HL-60 (cell line): ENCODE results near the gene ARNT2.

ENCODE experiments used
- DNase-seq, 2 experiments: peaks; one replicate each; pipeline ENCODE4 v3.0.0-alpha.2; 2010 to 2020; ENCODE audit warnings: low read depth in 1 of 2, low spot score in 1 of 2
- H3K27ac ChIP-seq: fragments of 250-450 bp; sonication (Bioruptor Pico); replicated peaks from 2 replicates; pipeline ENCODE4 v1.5.1; 2020; ENCODE audit warnings: mild to moderate bottlenecking, moderate library complexity
- H3K27me3 ChIP-seq: fragments of 250-450 bp; sonication (Bioruptor Pico); 2 replicates; pipeline ENCODE4 v1.5.1; 2021; ENCODE audit warnings: mild to moderate bottlenecking, moderate library complexity; ENCODE audit not compliant: insufficient read depth, poor library complexity, severe bottlenecking
- H3K4me3 ChIP-seq: replicated peaks from 2 replicates; pipeline ENCODE4 v1.5.1; 2011; ENCODE audit warnings: mild to moderate bottlenecking, control low read depth, low read length; ENCODE audit not compliant: insufficient read depth
- CTCF ChIP-seq: IDR thresholded peaks from one replicate; pipeline ENCODE4 v1.5.1; 2011; ENCODE audit warnings: low read length, control low read depth, inconsistent platforms; ENCODE audit not compliant: insufficient read depth
- GABPA ChIP-seq: IDR thresholded peaks from 2 replicates; pipeline ENCODE4 v1.6.1; 2012; ENCODE audit warnings: low read depth
- POLR2AphosphoS5 ChIP-seq: IDR thresholded peaks from 2 replicates; pipeline ENCODE4 v1.6.1; 2012; ENCODE audit warnings: low read depth
- REST ChIP-seq: IDR thresholded peaks from 2 replicates; pipeline ENCODE4 v1.6.1; 2012; ENCODE audit warnings: low read depth; ENCODE audit not compliant: insufficient replicate concordance
- SPI1 ChIP-seq: IDR thresholded peaks from 2 replicates; pipeline ENCODE4 v1.6.1; 2012; ENCODE audit warnings: low read depth, mild to moderate bottlenecking, borderline replicate concordance

ARNT2 gene

GRCh38 chr15:80449825-80450224 is 45.6 kb downstream of the ARNT2 start:
- Histone ChIP-seq H3K27me3 (peaks cover 4% of the 10 kb centered on the region), H3K4me3 (no peak overlapping the region), H3K27ac (no peak overlapping the region)
- DNase-seq = no peak
- TF ChIP-seq CTCF (no peak), GABPA (no peak), SPI1 (no peak), POLR2AphosphoS5 (no peak), REST (no peak)

- H3K27me3 ChIP-seq = peaks cover 6% of the 10 kb centered on the region
- DNase-seq = no peak
- no peak overlapping the region for H3K4me3 ChIP-seq
- H3K27ac ChIP-seq = no peak overlapping the region
- TF ChIP-seq CTCF (no peak), SPI1 (no peak), GABPA (no peak), REST (no peak), POLR2AphosphoS5 (no peak)
Observed at GRCh38 chr15:80450811-80451321, 46.7 kb downstream of the ARNT2 start.

GRCh38 chr15:80452166-80452565 is 48.0 kb downstream of the ARNT2 start:
- no peak for TF ChIP-seq POLR2AphosphoS5
- no peak for TF ChIP-seq CTCF
- no peak for TF ChIP-seq GABPA
- TF ChIP-seq SPI1 = no peak
- no peak for TF ChIP-seq REST
- Histone ChIP-seq H3K27ac (no peak overlapping the region), H3K27me3 (peaks cover 11% of the 10 kb centered on the region), H3K4me3 (no peak overlapping the region)
- DNase-seq = no peak
